ENCODE results near the gene SLC24A5. TPM values are rescaled to one million over a fixed set of nuclear protein-coding genes. Genes with fewer than 3 reads are reported as not detected.

The SLC24A5 gene
- total RNA-seq, 1 donor from 2014 or later: 1.3 TPM

DNA sequence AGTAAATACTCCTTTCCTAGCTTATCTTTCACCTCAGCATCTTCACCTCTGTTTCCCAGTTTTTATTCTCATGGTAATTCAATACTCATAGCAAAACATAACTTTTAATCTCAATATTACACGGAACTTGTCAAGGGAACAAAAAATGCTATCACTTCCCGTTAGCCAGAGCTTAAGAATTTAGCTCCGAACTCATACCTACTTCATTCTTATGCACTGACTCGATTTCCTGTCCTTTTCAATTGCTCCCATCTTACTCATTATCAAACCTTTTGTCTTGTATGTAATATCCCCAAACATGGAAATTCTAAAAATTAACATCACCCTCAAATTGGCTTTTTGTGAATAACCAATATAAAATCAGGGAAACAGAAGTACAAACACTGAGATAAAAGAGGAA, 29.1 kb downstream of the SLC24A5 start:
- DNase-seq (ENCODE audit: extremely low spot score, unreplicated experiment): no peak
- no peaks in the 10 kb centered on the region for H3K27me3 Mint-ChIP-seq
- no peak for TF ChIP-seq CTCF (conservative IDR thresholded peaks at IDR 0.05)
- H3K27ac Mint-ChIP-seq: no peak overlapping the region
- no peaks in the 10 kb centered on the region for H3K9me3 Mint-ChIP-seq
- H3K36me3 Mint-ChIP-seq: peaks cover 24% of the 10 kb centered on the region
- peaks cover 3% of the 10 kb centered on the region for H3K4me1 Mint-ChIP-seq (ENCODE audit: unreplicated experiment)
- H3K4me3 Mint-ChIP-seq: no peak overlapping the region

GRCh38 chr15:48153526-48153925, 32.7 kb downstream of the SLC24A5 start:
- Mint-ChIP-seq H3K4me3 (no peak overlapping the region), H3K36me3 (peaks cover 21% of the 10 kb centered on the region)

DNA sequence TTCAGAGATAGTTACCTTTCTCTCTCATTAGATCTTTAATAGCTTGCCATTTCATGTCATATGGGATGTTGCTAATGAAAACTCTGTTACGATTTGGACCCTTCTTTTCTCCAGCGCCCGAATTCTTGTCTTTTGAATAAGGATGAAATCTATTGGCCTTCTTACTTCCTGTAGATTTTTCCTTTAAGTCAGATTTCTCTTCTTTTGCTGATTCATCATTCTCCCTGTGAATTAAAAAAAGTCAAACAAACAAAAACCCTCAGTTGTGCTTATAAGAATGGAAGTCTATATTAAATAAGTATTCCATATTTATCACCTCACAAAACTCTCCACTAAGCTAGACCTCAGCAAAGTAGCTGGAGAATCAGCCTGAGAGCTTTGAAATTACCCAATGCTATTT, 47.8 kb downstream of the SLC24A5 start:
- Mint-ChIP-seq H3K9me3 (peaks cover 12% of the 10 kb centered on the region), H3K4me1 (ENCODE audit: unreplicated experiment) (no peaks in the 10 kb centered on the region), H3K4me3 (no peak overlapping the region), H3K27me3 (no peaks in the 10 kb centered on the region), H3K36me3 (peaks cover 33% of the 10 kb centered on the region), H3K27ac (no peak overlapping the region)
- no peak for DNase-seq (ENCODE audit: extremely low spot score, unreplicated experiment)
- TF ChIP-seq CTCF (conservative IDR thresholded peaks at IDR 0.05): no peak

More at GRCh38 chr15:48153526-48153925, 32.7 kb downstream of the SLC24A5 start:
- Mint-ChIP-seq H3K9me3 (no peaks in the 10 kb centered on the region), H3K27ac (no peak overlapping the region), H3K27me3 (no peaks in the 10 kb centered on the region), H3K4me1 (ENCODE audit: unreplicated experiment) (no peaks in the 10 kb centered on the region)
- no peak for TF ChIP-seq CTCF (conservative IDR thresholded peaks at IDR 0.05)
- no peak for DNase-seq (ENCODE audit: extremely low spot score, unreplicated experiment)

- no peak for TF ChIP-seq CTCF (conservative IDR thresholded peaks at IDR 0.05)
- Mint-ChIP-seq H3K27me3 (no peaks in the 10 kb centered on the region), H3K27ac (no peak overlapping the region), H3K4me1 (ENCODE audit: unreplicated experiment) (no peaks in the 10 kb centered on the region), H3K9me3 (peaks cover 19% of the 10 kb centered on the region), H3K4me3 (no peak overlapping the region), H3K36me3 (peaks cover 35% of the 10 kb centered on the region)
- DNase-seq (ENCODE audit: extremely low spot score, unreplicated experiment): no peak
Measured at GRCh38 chr15:48170981-48171380, 50.2 kb downstream of the SLC24A5 start.

GRCh38 chr15:48175126-48175525, 54.3 kb downstream of the SLC24A5 start:
- Mint-ChIP-seq H3K4me1 (ENCODE audit: unreplicated experiment) (peaks cover 10% of the 10 kb centered on the region), H3K27ac (no peak overlapping the region)

More at GRCh38 chr15:48175126-48175525, 54.3 kb downstream of the SLC24A5 start:
- H3K27me3 Mint-ChIP-seq: no peaks in the 10 kb centered on the region
- no peak for DNase-seq (ENCODE audit: extremely low spot score, unreplicated experiment)
- peaks cover 13% of the 10 kb centered on the region for H3K36me3 Mint-ChIP-seq
- H3K4me3 Mint-ChIP-seq: no peak overlapping the region
- H3K9me3 Mint-ChIP-seq: peaks cover 19% of the 10 kb centered on the region
- no peak for TF ChIP-seq CTCF (conservative IDR thresholded peaks at IDR 0.05)
